Stimulated activated CD4-positive, alpha-beta T cell treated with anti-CD3 and anti-CD28 coated beads, TNF-alpha, amount 100 ng/mL, for 4 hours (primary cell): Measurements from ENCODE around the gene TRAPPC2L.
"Not testable (repeated sequence)": the region's sequence is repeated elsewhere in the genome, so short reads cannot be mapped to it uniquely, and the experiment has no call there.

ENCODE experiments used
- DNase-seq, 3 experiments: peaks; one replicate each; pipeline ENCODE4 v3.0.0-alpha.2; 2020; ENCODE audit warnings: low read depth in 3 of 3

The TRAPPC2L gene

GRCh38 chr16:88877564-88878289, 20.8 kb downstream of the TRAPPC2L start:
- DNase-seq: no peak

- no peak for DNase-seq
These were observed 21.4 kb downstream of the TRAPPC2L start for GRCh38 chr16:88878356-88878755.

GRCh38 chr16:88878967-88879787, 22.2 kb downstream of the TRAPPC2L start:
- no peak for DNase-seq

- DNase-seq: no peak
These were observed 22.8 kb downstream of the TRAPPC2L start for GRCh38 chr16:88879788-88880055.

GRCh38 chr16:88880226-88881006, 23.5 kb downstream of the TRAPPC2L start:
- DNase-seq: no peak

- DNase-seq: no peak
These were observed 24.2 kb downstream of the TRAPPC2L start for GRCh38 chr16:88881007-88881615.

- no peak for DNase-seq
These were observed 24.9 kb downstream of the TRAPPC2L start for GRCh38 chr16:88881675-88882357.

- DNase-seq: peak in 1 of 3 experiments; percentile 22
These were observed 25.6 kb downstream of the TRAPPC2L start for GRCh38 chr16:88882358-88883030.

GRCh38 chr16:88883117-88883895, 26.4 kb downstream of the TRAPPC2L start:
- no peak for DNase-seq

- DNase-seq: no peak
These were observed 27.0 kb downstream of the TRAPPC2L start for GRCh38 chr16:88883946-88884345.

GRCh38 chr16:88884569-88885271, 27.8 kb downstream of the TRAPPC2L start:
- DNase-seq: no peak

- DNase-seq: no peak
These were observed 28.9 kb downstream of the TRAPPC2L start for GRCh38 chr16:88885693-88886280.

GRCh38 chr16:88886420-88886844, 29.5 kb downstream of the TRAPPC2L start:
- no peak for DNase-seq

GRCh38 chr16:88886845-88887521, 30.1 kb downstream of the TRAPPC2L start:
- no peak for DNase-seq

- DNase-seq: no peak
These were observed 31.1 kb downstream of the TRAPPC2L start for GRCh38 chr16:88888057-88888456.

- DNase-seq: no peak
These were observed 31.8 kb downstream of the TRAPPC2L start for GRCh38 chr16:88888461-88889387.

- DNase-seq: not testable (repeated sequence)
These were observed 32.9 kb downstream of the TRAPPC2L start for GRCh38 chr16:88889702-88890352.
